GM21367 (cell line): Measurements from ENCODE around the gene SLC38A11.
A peak's percentile ranks its signal among the peaks of the same experiment; 100 is the strongest.
"Not testable (repeated sequence)": the region's sequence is repeated elsewhere in the genome, so short reads cannot be mapped to it uniquely, and the experiment has no call there.

Experiments
- ATAC-seq: cut with Tn5 transposase; IDR thresholded peaks from one replicate; pipeline ENCODE4 v1.9.1; 2021; ENCODE audit not compliant: unreplicated experiment

SLC38A11 gene, protein sequence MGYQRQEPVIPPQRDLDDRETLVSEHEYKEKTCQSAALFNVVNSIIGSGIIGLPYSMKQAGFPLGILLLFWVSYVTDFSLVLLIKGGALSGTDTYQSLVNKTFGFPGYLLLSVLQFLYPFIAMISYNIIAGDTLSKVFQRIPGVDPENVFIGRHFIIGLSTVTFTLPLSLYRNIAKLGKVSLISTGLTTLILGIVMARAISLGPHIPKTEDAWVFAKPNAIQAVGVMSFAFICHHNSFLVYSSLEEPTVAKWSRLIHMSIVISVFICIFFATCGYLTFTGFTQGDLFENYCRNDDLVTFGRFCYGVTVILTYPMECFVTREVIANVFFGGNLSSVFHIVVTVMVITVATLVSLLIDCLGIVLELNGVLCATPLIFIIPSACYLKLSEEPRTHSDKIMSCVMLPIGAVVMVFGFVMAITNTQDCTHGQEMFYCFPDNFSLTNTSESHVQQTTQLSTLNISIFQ

DNA sequence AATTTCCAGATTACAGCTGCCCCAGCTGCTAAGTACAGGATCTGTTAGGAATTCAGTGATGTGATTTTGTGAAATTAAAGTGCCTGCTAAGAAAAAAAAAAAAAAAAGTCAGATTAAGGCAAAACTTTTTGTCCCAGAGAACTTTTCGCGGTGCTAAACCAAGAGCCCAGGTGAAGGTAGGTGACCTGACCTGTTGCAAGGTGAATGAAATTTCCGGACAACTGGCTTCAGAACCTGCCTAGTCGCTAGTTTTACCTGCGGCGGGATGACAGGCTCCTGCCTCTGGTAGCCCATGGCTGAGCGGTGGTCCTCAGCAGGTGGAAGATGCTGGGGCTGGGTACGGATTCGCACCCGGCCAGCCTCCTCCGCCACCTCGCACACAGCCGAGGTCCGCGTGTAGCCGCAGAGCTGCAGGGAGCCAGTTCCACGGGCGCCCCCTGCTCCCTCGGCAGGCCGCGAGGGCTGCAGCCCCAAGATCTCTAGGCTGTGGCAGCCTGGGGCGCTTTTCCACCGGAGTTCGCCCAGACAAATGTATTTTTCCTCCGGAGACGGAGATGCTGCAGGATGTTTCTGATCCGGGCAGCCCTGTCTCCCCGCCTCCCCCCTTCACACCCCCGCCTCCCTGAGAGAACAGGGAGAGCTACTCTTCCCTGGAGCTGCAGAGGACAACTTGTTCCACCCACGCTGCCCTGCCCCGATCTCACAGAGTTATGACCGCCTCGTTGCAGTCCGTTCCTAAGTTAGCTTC is at the start of gene SLC38A11:
Gene SLC38A11 (minus strand): TSS at position 572 of the 748 bp plus-strand sequence. CDS start 278 bp downstream, at position 294.
- ATAC-seq = no peak

DNA sequence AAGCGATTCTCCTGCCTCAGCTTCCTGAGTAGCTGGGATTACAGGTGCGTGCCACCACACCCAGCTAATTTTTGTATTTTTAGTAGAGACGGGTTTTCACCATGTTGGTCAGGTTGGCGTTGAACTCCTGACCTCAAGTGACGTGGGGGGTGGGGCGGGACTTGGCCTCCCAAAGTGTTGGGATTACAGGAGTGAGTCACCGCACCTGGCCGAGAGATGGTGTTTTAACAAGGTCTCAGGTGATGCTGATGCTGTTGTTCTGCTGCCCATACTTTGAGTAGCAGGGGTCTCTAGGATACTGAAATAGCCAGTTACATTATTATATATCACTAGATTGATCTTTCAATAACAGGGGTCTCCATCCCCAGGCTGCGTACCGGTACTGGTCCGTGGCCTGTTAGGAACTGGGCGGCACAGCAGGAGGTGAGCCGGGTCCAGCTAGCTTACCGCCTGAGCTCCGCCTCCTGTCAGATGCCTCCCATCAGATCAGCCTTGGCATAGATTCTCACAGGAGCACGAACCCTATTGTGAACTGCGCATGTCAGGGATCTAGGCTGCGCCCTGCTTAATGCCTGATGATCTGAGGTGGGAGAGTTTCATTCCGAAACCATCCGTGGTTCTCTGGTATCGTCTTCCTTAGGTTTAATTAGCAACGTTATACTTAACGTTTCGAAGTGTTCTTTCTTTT is 48.3 kb upstream of the SLC38A11 start:
- no peak for ATAC-seq

DNA sequence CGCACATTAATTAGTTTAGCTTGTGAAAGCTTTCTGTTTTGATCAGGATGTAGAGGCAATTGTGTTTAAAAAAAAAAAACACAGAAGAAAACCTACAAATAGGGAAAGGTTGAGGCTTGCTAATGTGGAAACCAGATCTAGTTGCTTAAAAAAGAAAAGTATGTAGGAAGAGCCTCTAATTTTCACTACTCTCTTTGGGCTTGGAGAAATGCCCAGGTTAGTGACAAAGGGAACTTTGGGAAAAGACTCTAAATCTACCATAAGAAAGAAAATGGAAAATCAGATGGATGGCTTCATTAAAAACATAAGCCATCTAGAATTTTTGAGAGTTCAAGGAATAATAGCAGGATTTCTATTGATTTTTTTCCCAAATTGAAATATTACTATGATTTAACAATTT is 47.3 kb upstream of the SLC38A11 start:
- ATAC-seq = no peak

DNA sequence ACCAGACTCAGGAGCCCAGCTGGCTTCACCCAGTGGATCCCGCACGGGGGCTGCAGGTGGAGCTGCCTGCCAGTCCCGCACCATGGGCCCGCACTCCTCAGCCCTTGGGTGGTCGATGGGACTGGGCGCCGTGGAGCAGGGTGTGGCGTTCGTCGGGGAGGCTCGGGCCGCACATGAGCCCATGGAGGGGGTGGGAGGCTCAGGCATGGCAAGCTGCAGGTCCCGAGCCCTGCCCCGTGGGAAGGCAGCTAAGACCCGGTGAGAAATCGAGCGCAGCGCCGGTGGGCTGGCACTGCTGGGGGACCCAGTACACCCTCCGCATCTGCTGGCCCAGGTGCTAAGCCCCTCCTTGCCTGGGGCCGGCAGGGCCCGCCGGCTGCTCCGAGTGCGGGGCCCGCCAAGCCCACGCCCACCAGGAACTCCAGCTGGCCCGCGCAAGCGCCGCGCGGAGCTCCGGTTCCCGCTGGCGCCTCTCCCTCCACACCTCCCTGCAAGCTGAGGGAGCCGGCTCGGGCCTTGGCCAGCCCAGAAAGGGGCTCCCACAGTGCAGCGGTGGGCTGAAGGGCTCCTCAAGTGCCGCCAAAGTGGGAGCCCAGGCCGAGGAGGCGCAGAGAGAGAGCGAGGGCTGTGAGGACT is 39.5 kb upstream of the SLC38A11 start:
- ATAC-seq = not testable (repeated sequence)

DNA sequence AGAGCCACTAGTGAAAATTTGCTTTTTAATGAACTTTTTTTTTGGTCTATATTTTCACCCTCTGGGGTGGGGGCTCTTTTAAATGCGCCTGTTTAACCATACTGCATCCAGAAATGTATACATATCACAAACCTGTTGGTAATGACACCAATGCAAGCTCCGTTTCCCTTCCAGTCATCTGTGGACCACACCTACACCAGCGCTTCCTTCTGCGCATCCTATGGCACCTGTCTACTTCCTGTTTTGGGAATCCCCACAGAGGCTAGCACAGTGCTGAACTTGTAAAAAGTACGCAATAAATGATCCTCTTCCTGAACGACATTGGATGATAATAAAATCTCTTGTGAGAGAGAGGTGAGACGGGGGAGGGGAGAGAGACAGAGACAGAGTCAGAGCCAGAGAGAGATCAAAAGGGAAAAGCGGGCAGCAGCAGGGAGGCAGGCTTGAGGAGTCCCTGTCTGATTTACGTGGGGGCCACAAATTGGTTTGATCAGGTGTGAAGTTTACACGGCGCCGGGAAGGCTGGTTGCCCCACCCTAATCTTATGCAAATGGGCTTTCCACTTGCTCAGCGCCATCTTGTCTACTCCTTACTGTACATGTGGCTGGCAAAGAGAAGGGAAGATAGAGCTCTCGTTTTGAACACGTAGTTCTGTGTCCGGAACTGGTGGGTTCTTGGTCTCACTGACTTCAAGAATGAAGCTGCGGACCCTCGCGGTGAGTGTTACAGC is 38.1 kb upstream of the SLC38A11 start:
- ATAC-seq = no peak

DNA sequence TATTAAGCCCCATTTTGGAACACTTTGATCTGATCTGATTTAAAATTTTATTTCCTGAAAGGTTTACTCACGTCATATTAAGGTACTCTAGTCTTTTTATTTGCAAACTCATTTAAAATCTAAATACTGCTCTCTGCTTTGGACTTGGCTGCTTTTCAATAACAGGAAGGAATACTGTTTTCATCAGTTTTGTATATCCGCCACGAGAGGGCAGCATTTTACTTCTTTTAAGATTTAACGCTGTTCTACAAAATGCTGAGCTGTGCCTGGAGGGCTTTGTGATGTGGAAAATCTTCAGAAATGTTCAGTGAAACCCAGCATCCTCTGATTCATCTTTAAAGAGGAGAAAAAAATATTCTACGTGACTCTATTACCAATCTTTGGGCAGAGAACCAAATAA is 37.5 kb upstream of the SLC38A11 start:
- ATAC-seq = peak; percentile 69

DNA sequence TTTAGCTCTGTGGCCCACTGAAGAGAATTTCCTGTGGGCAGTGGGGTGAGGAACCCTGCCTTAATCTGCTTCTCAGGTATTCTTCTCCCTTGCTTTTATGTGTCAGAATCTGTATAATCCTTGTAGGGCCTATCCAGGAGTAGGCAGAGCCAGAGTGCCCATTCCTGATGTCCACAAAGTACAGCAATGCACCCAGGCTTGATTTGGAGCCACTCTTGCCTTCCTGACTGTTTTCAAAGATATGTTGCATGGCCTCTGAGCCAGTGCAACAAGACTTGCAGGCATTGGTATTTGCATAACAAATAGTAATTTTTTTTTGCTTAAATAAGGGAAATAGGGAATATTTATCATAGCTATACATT is 36.7 kb upstream of the SLC38A11 start:
- ATAC-seq = peak; percentile 11

DNA sequence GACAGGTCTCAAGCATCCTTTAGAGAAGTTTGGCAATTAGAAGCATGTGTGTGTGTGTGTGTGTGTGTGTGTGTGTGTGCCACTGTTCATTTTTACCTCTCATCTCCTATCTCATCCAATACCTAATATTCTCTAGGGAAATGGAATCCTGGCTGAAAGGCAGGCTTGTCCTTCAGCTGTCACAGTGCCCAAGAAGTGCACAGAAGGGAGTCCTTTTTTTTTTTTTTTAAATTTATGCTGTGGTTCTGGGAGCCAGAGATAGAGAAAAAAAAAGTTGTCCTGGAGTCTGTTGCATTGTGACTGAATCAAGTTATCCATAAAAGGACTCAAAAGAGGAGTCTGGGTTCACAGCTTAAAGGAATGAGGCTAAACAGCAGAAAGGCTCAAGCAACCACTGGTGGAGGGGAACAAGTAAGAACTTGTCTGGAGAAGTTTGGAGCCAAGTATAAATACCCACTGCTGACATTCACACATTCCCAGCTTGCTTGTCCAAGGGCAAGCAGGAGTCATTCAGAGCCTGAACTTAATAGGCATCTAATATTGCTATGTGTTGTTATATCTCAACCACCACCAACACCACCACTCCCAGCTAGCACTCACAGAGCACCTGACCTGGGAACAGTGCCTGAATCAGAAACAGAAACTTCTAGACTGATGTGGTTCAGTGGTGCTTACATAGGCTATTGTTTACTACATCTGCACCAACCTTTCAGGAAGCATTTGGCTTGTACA is 36.2 kb upstream of the SLC38A11 start:
- ATAC-seq = peak; percentile 94

DNA sequence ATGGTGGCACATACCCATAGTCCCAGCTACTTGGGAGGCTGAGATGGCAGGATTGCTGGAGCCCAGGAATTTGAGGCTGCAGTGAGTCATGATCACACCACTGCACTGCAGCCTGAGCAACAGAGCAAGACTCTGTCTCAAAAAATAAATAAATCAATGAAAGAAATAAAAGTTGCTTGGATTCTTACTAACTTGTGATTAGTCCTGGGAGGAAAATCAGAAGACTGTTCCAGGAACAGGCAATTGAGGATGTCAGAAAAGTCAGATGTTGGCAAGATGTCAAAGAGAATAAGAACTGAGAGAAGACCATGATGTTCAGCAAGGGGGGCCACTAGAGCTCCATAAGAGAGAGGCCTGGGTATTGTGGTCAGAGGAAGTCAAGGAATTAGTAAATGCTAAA is 35.6 kb upstream of the SLC38A11 start:
- not testable (repeated sequence) for ATAC-seq

DNA sequence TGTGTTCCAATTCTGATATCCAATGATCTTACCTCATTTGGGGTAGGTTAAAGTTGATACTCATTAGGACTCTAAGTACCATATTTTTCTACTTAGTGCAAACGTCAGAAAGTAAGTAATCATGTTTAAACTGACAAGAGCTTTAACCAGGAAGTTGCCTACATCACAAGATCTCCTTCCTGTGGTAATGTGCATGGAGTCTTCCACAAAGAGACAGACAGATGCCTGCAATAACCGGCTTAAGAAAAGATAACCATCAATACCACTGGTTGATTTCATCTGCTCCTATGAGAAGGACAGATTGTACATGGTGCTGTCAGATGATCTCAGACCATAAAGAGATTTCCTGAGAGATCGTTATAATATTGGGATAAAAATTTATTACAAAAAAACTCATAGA is 33.5 kb upstream of the SLC38A11 start:
- not testable (repeated sequence) for ATAC-seq

DNA sequence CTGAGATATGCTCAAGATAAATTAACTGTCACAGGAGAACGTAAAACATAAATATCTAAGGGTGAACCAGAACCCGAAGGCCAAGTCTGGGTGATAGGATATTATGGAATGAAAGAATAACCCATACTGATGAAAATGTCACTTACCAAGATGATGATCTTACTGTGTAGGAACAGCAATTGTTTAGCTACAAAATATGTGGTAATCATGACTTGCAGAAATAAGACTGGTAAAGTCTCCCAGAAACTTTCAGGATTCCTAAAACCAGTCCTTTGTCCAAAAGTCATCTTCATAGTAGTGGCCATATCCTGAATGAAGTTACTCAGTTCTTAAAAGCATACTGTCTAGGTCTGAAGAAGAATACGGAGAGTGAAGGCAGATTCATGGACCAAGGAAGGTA is 30.7 kb upstream of the SLC38A11 start:
- ATAC-seq = not testable (repeated sequence)

DNA sequence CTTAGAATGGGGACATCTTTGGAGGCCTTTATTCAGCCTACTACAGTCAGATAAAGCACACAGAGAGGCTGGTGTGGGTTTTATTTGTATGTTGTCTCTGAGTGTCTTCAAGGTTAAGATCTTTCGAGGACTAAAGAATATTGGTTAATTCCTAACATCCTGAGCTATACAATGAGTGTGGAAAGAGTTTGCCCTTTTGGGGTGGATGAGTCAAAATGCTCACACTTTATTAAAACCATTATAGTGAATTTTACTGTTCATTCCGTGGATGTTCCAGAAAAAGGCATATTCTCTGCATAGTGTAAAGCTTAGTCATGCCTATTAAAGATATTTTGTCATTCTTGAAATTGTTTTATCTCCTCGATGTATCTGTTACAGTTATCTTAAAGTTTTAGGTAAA is 29.1 kb upstream of the SLC38A11 start:
- no peak for ATAC-seq

DNA sequence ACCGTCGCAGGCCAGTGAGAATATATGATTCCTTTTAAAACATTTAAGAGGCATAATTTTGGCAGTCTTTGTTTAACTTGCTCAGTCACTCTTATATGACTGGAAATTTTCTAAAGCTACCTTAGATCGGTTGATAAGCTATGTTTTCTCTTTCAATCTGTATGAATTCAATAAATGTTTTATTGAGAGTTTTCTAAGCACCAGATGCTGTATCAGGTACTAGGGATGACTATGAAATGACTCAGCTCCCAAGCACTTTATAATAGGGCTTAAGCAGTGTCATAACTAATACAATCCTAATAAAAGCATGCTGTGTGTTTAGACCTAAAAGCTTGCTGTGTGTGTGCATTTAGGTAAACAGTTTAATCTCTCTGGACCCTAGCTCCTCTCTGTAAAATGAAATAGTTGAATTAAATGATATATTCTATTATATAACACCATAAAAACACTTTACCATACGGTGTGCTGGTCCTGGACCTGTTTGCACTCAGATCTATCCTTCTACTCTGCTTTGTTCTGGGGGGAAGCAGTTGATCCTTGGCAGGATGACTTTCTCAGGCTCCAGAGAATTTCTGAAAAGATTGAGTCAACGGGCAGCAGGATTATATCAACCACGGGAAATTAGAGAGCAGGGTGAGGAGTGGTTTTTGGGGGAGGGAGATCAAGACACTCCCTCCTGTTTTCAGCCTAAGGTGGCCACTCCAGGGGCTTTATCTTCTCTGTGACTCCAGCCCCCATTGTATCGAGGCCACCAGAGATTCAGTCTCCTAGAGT is 26.1 kb upstream of the SLC38A11 start:
- no peak for ATAC-seq

DNA sequence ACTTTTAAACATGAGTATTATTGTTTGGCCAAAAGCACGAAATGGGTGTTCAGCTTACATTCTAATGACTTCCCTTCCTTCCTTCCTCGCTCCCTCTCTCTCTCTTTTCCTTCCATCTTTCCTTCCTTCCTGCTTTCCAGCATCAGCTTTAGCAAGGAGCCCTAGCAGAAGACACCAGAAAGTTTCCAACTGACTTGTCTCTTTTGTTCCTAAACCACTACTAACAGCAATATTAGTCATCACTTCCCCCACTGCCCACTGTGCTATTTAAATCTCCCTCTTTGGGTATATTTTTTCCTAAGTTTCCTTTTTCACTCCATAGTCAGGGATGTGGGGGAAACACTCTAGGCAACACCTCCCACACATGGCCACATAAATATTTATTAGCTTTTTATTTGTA is 25.4 kb upstream of the SLC38A11 start:
- not testable (repeated sequence) for ATAC-seq

DNA sequence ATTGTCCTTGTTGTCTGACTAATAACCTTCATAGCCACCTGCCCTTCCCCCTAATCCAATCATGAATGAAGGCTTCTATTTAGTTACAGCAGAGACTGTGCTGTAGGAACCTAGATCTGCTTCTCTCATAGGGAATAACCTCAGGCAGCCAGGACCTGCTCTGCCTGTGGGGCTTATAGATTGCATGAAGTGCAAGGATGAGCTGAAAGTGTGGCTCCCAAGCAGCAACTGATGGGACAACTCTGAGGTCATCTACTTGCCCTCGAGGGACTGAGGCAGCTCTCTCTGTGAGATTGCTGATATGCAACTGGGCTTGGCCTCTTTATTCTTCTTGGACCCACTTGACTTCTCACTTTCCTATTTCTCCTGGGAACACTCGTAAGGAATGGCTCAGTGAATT is 23.8 kb upstream of the SLC38A11 start:
- no peak for ATAC-seq

DNA sequence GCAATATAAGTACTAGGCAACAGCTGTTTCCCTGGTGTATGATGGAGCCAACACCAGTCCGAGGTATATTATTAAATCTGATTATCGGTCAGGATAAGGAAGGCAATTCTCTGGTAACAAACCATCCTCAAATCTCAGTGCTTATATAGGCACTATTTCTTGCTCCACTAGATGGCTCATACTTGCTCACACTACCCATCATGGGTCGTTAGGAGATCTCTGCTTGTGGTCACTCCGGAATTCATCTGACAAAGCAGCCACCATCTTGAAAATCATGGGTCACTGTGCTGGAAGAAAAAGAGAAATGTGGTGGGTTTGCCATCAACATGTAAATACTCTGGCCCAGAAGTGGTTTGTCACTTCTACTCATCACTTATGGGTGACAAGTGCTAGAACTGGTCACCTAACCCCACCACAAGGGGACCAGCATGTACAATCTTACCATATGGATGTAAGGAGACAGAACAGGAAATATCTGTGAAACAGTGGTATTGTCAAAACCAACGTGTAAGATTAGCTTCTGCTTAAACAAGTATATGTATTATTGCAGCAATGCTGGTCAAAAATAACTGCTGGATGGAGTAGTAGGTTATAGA is 21.6 kb upstream of the SLC38A11 start:
- not testable (repeated sequence) for ATAC-seq

DNA sequence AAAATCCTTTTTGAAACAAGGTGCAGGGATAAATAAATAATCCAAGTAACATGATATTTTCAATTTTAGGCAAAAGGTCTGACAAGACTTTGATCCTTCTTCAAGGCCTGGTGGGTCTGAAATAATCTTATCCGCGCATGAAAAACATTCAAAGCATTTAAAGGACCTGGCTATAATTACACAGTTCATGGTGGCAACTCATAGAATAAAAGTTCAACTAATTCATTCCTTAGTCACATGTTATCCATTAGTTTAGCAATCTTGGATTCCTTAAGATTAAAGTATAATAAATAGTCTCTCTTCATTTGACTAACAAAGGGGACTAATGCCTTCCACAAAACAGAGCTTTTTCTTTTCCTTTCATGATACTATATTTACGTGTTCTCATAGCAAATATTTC is 21.0 kb upstream of the SLC38A11 start:
- no peak for ATAC-seq

DNA sequence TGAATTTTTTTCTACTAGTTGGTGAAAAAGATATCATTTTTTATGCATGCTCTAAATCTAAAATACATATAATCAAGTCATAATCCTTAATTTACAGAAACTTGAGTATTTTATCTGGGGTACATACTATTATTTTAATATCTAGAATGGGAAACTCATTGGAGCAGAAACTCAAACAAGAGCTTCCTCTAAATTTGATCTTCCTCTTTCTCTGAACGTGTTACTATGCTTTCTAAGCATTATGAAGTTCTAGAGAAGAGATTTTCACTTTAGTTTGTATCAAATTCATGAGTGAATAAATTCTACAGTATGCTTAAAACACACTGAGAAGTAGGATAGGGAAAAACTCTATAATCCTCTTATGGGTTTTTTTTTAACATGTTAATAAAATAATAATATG is 20.6 kb upstream of the SLC38A11 start:
- no peak for ATAC-seq

DNA sequence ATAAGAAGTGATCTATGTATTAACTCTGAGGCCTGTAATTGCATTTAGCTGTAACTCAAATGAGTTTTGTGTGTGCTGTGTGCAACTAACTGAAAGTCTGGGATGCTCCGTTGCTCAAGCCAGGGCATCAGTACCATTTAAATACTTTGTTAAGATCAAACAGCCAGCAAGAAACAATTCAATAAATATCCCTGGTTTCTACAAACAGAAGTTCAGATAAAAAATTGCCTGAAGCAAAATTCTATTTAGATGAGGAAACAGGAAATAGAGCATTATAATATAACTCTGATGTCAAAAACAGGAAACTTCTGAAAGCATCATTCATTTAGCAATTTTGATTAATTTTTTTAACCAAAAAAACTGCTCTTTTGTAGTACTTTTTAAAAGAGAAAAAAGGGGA is 18.9 kb upstream of the SLC38A11 start:
- no peak for ATAC-seq
